GM12878 (cell line): ENCODE measurements around the gene ATXN1.

Experiments
- ATF3 ChIP-seq: IDR thresholded peaks from 2 replicates; pipeline ENCODE4 v1.6.1; 2011; ENCODE audit warnings: low read depth, mild to moderate bottlenecking, low read length, moderate library complexity, borderline replicate concordance; ENCODE audit errors: extremely low read depth
- CTCF ChIP-seq, 3 experiments: IDR thresholded peaks in 2 of 3; conservative IDR thresholded peaks in 1 of 3; 2 replicates each; pipeline ENCODE4 v1.5.1; 2011; ENCODE audit warnings: low read depth in 3 of 3, low read length in 3 of 3, mild to moderate bottlenecking in 3 of 3, control low read depth in 2 of 3, moderate library complexity in 2 of 3, inconsistent platforms in 1 of 3, mixed read lengths in 1 of 3; ENCODE audit not compliant: control insufficient read depth in 2 of 3, insufficient read depth in 1 of 3; ENCODE audit errors: extremely low read depth in 1 of 3
- ELK1 ChIP-seq: IDR thresholded peaks from 2 replicates; pipeline ENCODE4 v1.6.1; 2012; ENCODE audit warnings: low read depth, low read length, improper control_type of control experiment
- EP300 ChIP-seq, 2 experiments: fragments of 150-350 bp in 1 of 2; IDR thresholded peaks; 2 replicates each; pipeline ENCODE4 v1.6.1; 2011 to 2012; ENCODE audit warnings: low read depth in 2 of 2, low read length in 2 of 2, borderline replicate concordance in 1 of 2, improper control_type of control experiment in 1 of 2, inconsistent platforms in 1 of 2; ENCODE audit not compliant: control insufficient read depth in 1 of 2
- ETV6 ChIP-seq, 2 experiments: fragments of 450-650 bp in 1 of 2; IDR thresholded peaks in 1 of 2; conservative IDR thresholded peaks in 1 of 2; 2 replicates each; pipeline ENCODE4 v1.6.1; 2014; ENCODE audit warnings: antibody characterized with exemption in 1 of 2, borderline replicate concordance in 1 of 2, low read depth in 1 of 2, mild to moderate bottlenecking in 1 of 2, moderate library complexity in 1 of 2
- IRF3 ChIP-seq: fragments of 450-650 bp; IDR thresholded peaks from 2 replicates; pipeline ENCODE4 v1.6.1; 2014; ENCODE audit warnings: mild to moderate bottlenecking
- NFXL1 ChIP-seq: fragments of 450-650 bp; IDR thresholded peaks from 2 replicates; pipeline ENCODE4 v1.6.1; 2017; ENCODE audit warnings: antibody characterized with exemption, mild to moderate bottlenecking, borderline replicate concordance
- NKRF ChIP-seq: fragments of 450-650 bp; conservative IDR thresholded peaks from 2 replicates; pipeline ENCODE4 v1.6.1; 2017; ENCODE audit warnings: mild to moderate bottlenecking, moderate library complexity
- PML ChIP-seq: IDR thresholded peaks from 2 replicates; pipeline ENCODE4 v1.6.1; 2012; ENCODE audit warnings: low read length, inconsistent platforms
- POLR2A ChIP-seq: IDR thresholded peaks from 2 replicates; pipeline ENCODE4 v1.6.1; 2011; ENCODE audit warnings: low read depth, mild to moderate bottlenecking, low read length
- RAD21 ChIP-seq: IDR thresholded peaks from 2 replicates; pipeline ENCODE4 v1.6.1; 2011; ENCODE audit warnings: mild to moderate bottlenecking, low read depth, low read length, moderate library complexity; ENCODE audit not compliant: insufficient read depth
- TAF1 ChIP-seq: IDR thresholded peaks from 2 replicates; pipeline ENCODE4 v1.6.1; 2011; ENCODE audit warnings: mild to moderate bottlenecking, low read depth, low read length, borderline replicate concordance

- TF ChIP-seq POLR2A (no peak), NKRF (no peak), CTCF (IDR thresholded peaks at IDR 0.05 in 2 of 3, conservative IDR thresholded peaks at IDR 0.05 in 1 of 3; ENCODE audit: control insufficient read depth in 2 of 3, extremely low read depth in 1 of 3, insufficient read depth in 1 of 3, low read depth in 3 of 3, low read length in 3 of 3) (no peak), PML (no peak), IRF3 (no peak), TAF1 (no peak), EP300 (IDR thresholded peaks at IDR 0.05; ENCODE audit: borderline replicate concordance in 1 of 2, control insufficient read depth in 1 of 2, low read depth in 2 of 2, low read length in 2 of 2) (no peak), ATF3 (no peak), ELK1 (no peak), ETV6 (conservative IDR thresholded peaks at IDR 0.05 in 1 of 2, IDR thresholded peaks at IDR 0.05 in 1 of 2; ENCODE audit: borderline replicate concordance in 1 of 2, low read depth in 1 of 2) (no peak), RAD21 (no peak), NFXL1 (no peak)
Observed at GRCh38 chr6:16361121-16361520, 400.1 kb downstream of the ATXN1 start.
